Measurements from ENCODE around the gene GOLGB1.

The GOLGB1 gene

GRCh38 chr3:121739902-121740301, 9.6 kb downstream of the GOLGB1 start:
- H3K27ac ChIP-seq = no peak overlapping the region
- DNase-seq (ENCODE audit: low spot score) = no peak
- ChIA-PET CTCF (no interaction called here), POLR2A (ENCODE audit: low non-redundant PET) (no interaction called here)
- TF ChIP-seq, protein P1, sequence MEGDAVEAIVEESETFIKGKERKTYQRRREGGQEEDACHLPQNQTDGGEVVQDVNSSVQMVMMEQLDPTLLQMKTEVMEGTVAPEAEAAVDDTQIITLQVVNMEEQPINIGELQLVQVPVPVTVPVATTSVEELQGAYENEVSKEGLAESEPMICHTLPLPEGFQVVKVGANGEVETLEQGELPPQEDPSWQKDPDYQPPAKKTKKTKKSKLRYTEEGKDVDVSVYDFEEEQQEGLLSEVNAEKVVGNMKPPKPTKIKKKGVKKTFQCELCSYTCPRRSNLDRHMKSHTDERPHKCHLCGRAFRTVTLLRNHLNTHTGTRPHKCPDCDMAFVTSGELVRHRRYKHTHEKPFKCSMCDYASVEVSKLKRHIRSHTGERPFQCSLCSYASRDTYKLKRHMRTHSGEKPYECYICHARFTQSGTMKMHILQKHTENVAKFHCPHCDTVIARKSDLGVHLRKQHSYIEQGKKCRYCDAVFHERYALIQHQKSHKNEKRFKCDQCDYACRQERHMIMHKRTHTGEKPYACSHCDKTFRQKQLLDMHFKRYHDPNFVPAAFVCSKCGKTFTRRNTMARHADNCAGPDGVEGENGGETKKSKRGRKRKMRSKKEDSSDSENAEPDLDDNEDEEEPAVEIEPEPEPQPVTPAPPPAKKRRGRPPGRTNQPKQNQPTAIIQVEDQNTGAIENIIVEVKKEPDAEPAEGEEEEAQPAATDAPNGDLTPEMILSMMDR (conservative IDR thresholded peaks at IDR 0.05; ENCODE audit: low read depth) = no peak

GRCh38 chr3:121737644-121738043, 11.9 kb downstream of the GOLGB1 start:
- no peak overlapping the region for H3K27ac ChIP-seq
- TF ChIP-seq, protein P1 (conservative IDR thresholded peaks at IDR 0.05; ENCODE audit: low read depth) = no peak
- ChIA-PET CTCF (no interaction called here), POLR2A (ENCODE audit: low non-redundant PET) (no interaction called here)
- DNase-seq (ENCODE audit: low spot score) = no peak

DNA sequence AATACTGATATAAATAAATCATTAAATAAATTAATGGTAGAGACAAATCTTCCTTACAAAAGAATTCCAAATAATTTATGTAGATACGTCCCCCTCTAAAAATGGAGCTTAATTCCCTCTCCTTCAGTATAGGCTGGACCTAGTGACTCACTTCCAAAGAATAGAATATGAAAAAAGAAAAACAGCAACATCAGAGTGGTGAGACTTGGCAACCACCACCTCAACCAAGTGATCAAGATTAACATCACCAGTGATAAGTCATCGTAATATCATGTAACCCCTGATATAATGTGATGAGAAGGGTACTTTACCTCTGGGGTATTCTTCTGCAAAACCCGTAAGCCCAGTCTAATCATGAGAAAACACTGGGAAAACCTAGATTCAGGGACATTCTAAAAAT, 13.4 kb downstream of the GOLGB1 start:
- ChIA-PET CTCF (interaction anchor here (0.6 kb wide), 1 partner anchor 34 kb away, joined by 3 read pairs; no protein-coding TSS in a partner anchor), POLR2A (ENCODE audit: low non-redundant PET) (no interaction called here)
- H3K27ac ChIP-seq = no peak overlapping the region
- TF ChIP-seq, protein P1 (conservative IDR thresholded peaks at IDR 0.05; ENCODE audit: low read depth) = no peak
- no peak for DNase-seq (ENCODE audit: low spot score)

DNA sequence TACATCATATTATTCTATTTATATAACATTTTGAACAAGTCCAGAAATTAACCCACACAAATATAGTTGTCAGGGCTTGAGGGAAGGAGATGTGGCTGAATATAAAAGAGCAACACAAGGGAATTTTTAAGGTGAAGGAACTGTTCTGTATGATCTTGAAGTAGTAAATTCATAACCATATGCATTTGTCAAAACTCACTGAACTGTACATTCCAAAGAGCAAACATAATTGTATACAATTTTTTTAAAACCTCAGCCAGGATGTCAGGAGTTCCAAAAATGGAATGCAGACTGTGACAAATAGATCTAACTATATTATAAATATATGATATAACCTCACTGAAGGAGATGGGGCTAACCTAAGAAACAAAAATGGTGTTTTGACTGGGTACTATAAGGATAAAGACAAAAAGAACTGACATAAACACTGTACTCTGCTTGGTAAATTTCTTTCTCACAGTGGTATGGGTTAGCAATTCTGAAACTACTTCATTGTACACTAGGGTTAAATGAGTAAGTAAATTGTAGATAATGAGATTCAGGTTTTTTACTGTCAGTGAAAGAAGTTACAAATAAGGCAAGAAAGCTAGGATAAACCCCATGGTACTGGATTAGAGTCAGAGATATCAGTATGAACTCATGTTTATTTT, 14.4 kb downstream of the GOLGB1 start:
- DNase-seq (ENCODE audit: low spot score) = no peak
- ChIA-PET CTCF (interaction anchor here (0.6 kb wide), 1 partner anchor 35 kb away, joined by 3 read pairs; no protein-coding TSS in a partner anchor), POLR2A (ENCODE audit: low non-redundant PET) (no interaction called here)
- no peak overlapping the region for H3K27ac ChIP-seq
- TF ChIP-seq, protein P1 (conservative IDR thresholded peaks at IDR 0.05; ENCODE audit: low read depth) = no peak

GRCh38 chr3:121730940-121731687, 18.4 kb downstream of the GOLGB1 start:
- CTCF ChIA-PET = no interaction called here
- DNase-seq (ENCODE audit: low spot score) = peak; percentile 16
- peak overlapping the region; percentile 48; the same call in 1 of the 2 replicates for H3K27ac ChIP-seq
- TF ChIP-seq, protein P1 (conservative IDR thresholded peaks at IDR 0.05; ENCODE audit: low read depth) = no peak
- POLR2A ChIA-PET (ENCODE audit: low non-redundant PET) = no interaction called here

DNA sequence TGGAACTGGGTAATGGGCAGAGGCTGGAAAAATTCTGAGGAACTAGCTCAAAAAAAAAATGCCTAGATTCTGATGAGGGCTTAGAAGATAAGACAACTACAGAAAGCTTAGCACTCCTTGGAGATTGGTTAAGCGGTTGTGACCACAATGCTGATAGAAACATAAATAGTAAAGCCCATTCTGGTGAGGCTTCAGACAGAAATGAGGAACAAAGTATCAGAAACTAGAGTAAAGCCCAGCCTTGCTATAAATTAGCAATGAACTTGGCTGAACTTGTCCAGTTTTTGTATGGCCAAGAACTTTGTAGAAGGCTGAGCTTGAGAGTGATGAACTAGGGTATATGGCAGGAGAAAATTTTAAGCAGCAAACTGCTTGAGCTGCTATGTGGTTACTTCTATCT, 25.4 kb downstream of the GOLGB1 start:
- TF ChIP-seq, protein P1 (conservative IDR thresholded peaks at IDR 0.05; ENCODE audit: low read depth) = no peak
- DNase-seq (ENCODE audit: low spot score) = no peak
- POLR2A ChIA-PET (ENCODE audit: low non-redundant PET) = no interaction called here
- CTCF ChIA-PET = interaction anchor here (0.7 kb wide), 1 partner anchor 754 kb away, joined by 3 read pairs; no protein-coding TSS in a partner anchor
- H3K27ac ChIP-seq = no peak overlapping the region

All from RWPE1 (cell line).